ENCODE results near the gene UBN1.
"Not testable (repeated sequence)": the region's sequence is repeated elsewhere in the genome, so short reads cannot be mapped to it uniquely, and the experiment has no call there.

UBN1 gene

DNA sequence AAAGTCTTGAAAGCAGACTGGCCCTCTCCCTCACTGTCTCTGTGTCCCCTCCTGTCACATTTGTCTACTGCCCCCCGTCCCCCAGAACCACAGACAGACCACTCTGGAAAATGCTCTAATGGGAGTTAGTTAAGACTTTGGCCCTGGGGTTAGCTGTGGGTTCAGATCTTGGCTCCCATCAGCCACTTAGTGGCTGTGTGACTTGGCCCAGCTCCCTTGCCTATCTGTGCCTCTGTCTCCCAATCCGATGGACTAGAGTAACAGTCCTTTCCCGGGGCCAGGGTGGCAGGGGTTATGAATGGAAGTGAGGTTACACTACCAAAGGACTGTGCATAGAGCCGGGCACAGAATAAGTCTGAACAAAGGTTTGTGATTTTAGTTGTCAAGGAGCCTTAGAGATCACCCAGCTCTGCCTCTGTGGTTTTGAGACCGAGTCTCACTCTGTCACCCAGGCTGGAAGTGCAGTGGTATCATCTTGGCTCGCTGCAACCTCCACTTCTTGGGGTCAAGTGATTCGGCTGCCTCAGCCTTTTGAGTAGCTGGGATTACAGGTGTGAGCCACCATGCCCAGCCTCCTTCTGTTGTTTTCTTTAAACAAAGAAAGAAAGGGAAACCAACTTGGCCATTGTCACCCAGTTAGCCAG is 66.0 kb downstream of the UBN1 start:
- DNase-seq: no peak

DNA sequence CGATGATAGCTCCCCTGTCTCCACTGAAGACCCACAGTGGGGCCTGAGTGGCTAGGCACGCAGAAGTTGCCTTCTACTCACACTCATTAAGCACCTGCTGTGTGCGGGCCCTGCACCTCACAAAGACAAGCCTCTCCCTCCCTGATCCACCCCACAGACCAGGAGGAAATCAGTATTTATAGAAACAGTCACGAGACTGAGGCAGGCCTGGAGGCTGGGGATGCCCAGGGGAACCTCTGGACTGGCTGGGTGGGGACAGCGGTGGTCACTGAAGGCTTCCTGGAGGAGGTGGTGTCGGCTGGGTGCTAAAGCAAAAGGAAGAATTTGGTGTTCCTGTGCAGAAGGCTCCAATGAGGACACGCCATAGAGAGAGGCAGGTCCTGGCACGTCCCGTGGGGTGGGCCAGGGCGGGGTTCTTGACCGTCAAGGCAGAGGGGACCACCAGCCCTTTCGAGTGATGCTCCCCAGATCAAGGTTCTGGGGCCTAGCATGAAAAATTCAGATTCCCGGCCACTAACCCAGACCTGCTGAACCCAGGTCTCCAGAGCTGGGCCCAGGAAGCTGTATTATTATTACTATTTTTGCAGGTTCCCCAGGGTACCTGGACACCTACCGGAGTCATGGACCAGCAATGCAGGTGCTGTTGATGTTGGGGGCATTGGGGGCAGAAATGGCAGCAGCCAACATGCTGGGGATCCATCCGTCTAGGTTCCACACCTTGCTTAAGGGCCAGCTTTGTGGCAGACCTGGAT is 66.7 kb downstream of the UBN1 start:
- DNase-seq: no peak

DNA sequence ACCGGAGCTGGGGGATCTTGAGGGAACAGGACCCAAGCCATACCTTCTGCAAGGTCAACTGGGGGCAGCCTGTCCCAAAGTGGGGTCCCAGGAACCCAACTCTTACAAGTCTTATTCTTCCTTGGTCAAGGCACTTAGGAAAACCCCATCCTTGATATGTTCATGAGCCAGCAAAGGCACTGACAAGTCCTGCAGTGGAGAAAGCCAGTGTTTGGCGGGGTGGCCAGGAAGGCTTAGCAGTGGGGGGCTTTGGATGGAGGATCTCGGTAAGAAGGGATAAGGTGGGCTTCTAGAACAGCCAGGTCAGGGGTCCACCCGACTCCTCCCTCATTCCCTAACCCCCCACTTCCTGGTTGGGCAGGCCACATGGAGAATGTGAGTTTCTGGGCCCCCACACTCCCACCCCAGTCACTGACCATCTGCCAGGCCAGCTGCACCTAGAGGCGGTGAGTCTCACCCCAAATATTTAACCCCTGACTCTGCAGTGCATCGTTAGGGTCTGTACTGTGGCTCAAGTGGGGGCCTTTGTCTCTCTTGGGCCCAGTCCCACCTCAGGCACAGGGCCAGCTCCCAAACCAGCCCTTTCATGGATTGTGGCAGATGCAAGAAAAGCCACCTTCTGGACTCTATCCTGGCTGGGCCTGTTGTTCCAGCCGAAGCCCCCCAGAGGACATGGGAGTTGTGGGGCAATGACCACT is 67.4 kb downstream of the UBN1 start:
- no peak for DNase-seq

DNA sequence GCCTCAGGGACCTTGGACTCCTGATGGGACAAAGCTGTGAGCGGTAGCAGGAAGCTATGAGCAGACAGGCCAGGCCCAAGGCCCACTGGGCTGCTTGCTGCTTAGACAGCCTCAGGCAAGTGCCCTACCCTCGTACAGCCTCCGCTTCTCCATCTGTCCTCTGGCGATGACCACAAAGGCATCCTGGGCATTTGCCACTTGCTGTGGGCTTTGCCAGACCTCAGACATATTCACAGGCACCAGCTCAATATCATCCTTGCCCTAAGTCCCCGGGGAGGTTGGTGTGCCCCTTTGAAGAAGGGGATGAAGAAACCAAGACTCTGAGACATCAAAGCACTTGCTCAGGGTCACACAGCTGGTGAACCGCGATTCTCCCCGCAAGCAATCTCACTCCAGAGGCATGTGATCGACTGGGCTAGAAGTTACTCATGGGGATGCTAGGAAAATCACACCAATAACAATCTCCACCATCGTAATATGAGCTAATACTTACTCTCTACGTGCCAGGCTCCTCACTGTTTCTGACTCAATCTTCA is 68.0 kb downstream of the UBN1 start:
- DNase-seq: no peak

DNA sequence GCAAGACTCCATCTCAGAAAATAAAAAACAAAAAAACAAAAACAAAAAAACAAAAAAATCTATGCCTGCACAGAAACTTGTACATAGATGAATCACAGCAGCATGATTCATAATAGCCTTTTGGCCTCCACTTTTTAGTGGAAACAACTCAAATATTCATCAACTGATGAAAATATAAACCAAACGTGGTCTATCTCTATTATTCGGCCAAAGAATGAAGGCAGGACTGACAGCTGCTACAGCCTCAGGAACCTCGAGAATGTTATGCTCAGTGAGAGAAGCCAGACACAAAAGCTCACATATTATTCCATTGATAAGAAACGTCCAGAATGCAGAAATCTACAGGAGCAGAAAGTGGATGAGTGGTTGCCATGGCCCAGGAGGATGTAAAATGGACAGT is 69.8 kb downstream of the UBN1 start:
- no peak for DNase-seq

DNA sequence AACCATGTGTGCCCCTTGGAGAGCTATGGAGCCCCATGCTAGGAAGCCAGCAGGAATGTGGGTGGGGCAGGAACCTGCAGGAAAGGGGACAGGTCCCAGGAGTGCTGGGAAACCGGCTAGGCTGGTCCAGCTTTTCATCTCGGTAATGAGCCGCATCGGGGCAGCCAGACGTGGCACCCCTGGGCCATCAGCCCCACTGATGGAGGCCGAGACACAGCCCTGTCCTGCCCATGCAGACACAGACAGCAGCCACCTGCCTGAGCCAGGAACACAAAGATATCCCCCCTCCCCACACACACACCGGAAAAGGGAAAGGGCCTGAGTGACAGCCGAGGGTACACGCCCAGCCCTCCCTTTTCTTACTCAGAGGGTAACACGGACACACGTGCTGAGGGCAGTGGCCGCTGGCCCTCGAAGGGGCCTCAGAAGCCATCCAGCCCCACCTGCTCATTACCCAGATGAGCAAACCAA is 71.5 kb downstream of the UBN1 start:
- no peak for DNase-seq

DNA sequence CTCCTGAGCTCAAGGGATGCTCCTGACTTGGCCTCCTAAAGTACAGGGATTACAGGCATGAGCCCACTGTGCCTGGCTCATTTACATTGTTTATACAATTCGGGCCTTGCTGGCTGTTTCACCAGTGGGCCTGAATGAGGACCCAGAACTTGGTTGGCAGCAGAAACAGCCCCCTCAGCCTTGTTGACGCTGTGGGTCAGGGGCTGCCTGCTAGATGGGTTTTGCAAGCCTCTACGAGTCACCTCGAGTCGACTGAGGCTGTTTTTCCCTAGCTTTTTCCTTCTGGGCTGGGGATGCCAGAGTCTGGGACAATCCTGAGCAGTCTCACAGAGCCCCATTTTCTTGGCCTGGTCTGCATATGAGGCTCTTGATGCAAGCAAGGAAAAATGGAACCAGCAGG is 73.5 kb downstream of the UBN1 start:
- DNase-seq: no peak

DNA sequence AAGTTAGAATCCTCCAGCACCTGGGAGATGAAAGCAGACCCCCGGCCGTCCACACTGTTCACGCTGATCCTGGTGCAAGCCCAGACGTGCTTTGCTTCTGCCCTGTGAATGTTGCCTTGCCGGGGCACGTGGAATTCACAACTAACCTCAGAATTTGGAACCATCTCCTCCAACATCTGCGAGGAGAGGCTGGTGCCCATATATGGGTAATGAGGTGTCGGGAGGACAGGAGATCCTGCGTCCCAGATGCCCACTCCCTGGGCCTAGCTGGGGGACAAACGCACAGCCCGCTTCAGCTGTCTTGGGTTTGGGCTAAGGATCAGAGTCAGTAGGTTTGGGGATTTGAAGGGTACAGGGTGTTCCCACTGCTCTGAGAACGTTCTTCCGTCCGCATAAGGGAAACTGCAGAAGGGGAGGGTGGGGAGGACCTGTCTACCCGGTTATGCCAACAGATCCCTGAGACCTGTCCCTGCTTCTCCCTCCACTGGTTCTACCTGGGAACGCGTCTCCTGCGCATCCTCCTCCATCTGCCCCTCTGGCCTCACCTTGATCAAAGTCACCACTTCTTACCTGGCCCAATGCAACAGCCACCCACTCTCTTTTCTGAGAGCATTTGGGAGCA is 75.6 kb downstream of the UBN1 start:
- no peak for DNase-seq

DNA sequence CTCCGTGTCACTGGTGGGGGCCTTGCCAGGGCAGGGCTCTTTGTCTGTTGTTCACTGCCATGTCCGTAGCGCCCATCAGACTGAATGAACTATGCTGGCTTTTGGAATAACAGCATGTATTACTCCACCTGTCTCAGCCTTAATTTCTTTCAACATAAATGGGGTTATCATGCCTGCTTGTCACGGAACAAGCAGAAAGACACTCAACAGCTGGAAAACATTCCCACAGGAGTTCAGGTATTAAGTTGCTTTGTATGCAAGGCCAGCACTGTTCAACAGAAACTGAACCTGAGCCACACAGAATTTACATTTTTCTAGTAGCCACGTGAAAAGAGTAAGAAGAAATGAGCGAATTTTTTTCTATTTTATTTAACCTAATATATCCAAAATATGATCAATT is 76.6 kb downstream of the UBN1 start:
- DNase-seq: no peak

DNA sequence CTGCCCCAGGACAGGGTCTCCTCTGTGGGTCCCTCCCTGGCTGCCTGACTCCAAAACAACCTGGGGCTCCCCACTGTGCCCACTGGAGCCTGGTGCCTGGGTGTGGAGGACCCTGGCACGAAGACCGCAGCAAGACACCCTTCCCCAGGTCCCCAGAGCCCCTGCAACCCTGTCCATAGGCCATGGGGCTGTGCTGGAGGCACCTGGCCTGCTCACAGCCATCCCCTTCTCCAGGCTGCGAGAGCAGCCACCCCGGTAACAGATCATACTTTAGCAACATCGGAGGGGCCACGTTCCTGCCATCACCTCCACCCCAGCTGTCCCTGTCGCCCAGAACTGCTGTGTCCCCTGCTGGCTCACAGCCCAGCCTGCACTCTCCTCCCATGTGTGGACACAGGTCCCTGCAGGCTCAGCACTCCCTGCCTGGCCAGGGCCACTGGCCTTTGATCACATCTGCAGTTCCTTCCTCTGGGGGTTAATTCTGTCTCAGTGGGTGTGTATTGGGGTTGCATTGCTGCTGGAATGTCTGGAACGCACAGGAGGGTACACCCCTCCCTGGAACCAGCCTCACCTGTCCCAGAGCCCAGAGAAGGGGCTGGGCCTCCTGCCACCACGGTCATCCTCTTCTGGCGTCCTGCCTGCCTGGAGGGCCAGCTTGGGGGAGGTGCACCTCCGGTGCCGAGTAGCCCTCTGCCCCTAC is 77.5 kb downstream of the UBN1 start:
- DNase-seq: no peak

DNA sequence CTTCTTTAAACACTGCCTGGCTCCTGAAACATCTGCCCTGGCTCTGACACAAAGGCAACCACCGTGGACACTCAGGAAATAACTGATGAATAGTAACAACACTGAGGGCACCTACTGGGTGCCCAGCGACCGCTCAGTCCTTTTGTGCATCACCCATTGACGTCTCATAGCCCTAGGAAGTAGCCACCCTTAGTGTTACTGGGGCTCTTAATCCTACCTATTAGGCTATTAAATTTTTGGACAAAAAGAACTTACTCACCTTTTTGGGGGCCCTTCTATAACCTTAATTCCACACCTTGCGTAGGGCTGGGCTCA is 78.0 kb downstream of the UBN1 start:
- DNase-seq: no peak

DNA sequence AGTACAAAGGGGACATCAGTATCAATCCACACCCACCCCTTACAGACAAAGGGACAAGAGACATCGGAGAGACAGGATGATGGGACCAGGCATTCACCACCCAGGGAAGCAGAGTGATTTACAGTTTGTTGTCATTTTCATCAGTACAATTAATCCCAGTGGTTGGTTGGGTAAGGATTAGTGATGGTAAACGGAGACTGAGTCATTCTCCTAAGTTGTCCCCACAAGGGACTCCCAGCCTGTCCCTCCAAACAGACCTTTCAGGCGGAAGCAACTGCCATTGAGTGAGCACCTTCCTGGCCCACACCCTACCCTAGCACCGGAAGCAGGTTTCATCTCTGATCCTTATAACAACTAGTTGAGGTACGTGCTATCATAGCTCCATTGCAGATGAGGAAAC is 78.5 kb downstream of the UBN1 start:
- no peak for DNase-seq

DNA sequence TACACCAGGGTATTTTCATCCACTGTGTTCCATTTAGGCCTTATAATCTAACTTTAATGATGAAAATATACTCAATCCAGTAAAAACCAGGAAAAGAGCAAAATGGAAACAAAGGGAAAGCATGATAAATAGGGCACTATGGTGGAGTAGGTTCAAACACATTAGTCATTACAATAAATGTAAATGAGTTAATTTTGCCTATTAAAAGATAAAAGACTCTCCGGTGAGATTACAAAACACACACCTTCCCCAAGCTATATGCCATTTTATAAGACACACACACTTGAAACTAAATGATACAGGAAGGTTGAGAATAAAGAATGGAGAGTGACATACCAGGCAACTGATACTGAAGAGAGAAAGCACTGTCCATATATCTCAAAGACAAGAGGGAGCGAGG is 79.6 kb downstream of the UBN1 start:
- no peak for DNase-seq

DNA sequence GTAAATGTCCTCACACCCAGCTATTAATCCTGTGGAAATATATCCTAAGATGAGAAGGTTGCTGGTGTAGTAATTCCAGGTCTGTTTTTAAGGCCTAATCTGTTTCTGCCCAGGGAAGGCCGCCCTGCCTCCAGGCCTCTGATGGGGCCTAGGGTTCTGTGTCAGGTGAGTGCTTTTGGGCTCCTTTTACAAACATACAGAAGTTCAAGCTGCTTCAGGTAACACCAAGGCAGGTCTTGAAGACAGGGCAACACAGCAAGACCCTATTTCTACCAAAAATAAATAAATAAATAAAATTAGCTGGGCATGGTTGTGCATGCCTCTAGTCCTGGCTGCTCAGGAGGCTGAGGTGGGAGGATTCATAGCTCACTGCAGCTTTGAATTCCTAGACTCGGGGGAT is 80.4 kb downstream of the UBN1 start:
- no peak for DNase-seq

DNA sequence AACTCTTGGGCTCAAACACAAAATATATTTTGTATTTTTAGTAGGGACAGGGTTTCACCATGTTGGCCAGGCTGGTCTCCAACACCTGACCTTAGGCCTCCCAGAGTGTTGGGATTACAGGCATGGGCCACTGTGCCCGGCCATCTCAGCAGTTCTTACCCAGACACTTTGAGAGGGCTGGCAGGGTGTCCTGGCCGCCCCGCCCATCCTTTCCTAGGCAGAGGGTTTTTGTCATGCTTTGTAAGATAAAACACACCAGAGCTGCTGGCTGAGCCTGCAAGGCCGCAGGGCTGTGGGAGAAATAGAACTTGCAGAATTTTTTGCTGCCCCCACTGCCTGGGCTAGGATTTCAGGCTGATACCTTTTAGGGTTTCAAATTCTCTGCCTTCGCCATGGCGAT is 80.9 kb downstream of the UBN1 start:
- no peak for DNase-seq

DNA sequence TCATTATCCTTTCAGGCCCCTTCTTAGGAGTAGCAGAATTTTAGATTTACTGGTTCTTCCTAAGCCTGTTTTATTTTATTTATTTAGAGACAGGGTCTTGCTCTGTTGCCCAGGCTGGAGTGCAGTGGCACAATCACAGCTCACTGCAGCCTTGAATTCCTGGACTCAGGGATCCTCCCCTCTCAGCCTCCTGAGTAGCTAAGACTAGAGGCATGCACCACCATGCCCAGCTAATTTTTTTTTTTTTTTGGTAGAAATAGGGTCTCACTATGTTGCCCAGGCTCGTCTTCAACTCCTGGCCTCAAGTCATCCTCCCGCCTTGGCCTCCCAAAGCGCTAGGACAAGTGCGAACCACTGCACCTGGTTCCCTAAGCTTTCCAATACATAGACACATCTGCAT is 82.3 kb downstream of the UBN1 start:
- not testable (repeated sequence) for DNase-seq

DNA sequence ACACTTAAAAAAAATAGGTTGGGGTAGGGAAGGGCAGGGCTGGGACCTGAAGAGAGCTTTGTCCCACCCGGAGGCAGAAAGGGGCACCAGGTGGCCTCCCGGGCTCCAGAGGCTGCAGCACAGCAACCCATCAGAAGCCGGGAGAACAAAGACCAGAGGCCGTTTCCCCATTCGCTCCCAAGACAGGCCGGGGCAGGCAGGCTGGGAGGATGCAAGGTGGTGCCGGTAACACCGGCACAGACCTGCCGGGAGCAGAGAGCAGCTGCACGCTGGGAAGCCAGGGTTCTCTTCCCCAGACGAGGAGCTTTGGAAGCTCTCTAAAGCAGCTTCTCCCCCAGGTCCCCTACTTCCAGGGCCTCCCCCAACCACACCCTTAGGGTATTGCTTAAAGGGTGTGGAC is 84.1 kb downstream of the UBN1 start:
- DNase-seq: no peak
